ENCODE results near the gene PAX5. TPM values are rescaled to one million over a fixed set of nuclear protein-coding genes. Genes with fewer than 3 reads are reported as not detected.
"Not testable (repeated sequence)": the region's sequence is repeated elsewhere in the genome, so short reads cannot be mapped to it uniquely, and the experiment has no call there.

PAX5 gene
- total RNA-seq, 2 experiments from 2014 or later, result 0.21 to 0.27 TPM

DNA sequence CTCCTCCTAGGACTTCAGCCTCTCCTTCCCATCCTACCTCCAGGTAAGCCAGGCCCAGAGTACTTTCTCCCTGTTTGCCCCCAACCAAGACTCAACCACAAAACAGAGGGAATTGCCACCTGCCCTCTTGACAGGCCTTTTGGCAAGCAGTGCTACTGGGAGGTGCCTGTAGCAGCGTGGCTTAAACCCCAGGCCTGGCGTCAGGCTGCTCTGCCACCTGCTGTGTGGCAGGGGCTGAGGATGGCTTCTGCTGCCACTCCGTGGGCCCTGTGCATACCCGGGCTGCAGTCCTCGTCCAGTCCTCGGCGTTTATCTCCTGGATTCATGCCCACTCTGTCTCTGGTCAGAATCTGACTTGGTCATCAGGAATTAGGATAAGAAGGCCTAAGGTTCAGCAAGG lies 163.1 kb downstream of the PAX5 start:
- no peak overlapping the region for H3K27ac Mint-ChIP-seq
- intact Hi-C loops (cut with micrococcal nuclease), result loop anchor here (5.0 kb wide), 2 partner anchors 456 to 721 kb away; partner anchors contain the start of gene TOMM5
- no peak for DNase-seq
- CTCF ChIA-PET, result interaction anchor here (3.3 to 7.2 kb wide), 2 partner anchors 14 to 119 kb away, joined by 15 to 112 read pairs; no protein-coding TSS in a partner anchor
- no peaks in the 10 kb centered on the region for H3K9me3 Mint-ChIP-seq
- peaks cover 4% of the 10 kb centered on the region for H3K27me3 Mint-ChIP-seq (ENCODE audit: low read depth)
- H3K4me3 Mint-ChIP-seq, result no peak overlapping the region
- no peaks in the 10 kb centered on the region for H3K4me1 Mint-ChIP-seq (ENCODE audit: low read depth)
- no peaks in the 10 kb centered on the region for H3K36me3 Mint-ChIP-seq (ENCODE audit: low read depth)

- H3K27ac Mint-ChIP-seq, result not testable (repeated sequence)
Observed at GRCh38 chr9:36869605-36870004, 164.5 kb downstream of the PAX5 start.

GRCh38 chr9:36868586-36869282 lies 165.3 kb downstream of the PAX5 start:
- no peaks in the 10 kb centered on the region for H3K4me1 Mint-ChIP-seq (ENCODE audit: low read depth)
- intact Hi-C loops (cut with micrococcal nuclease), result no loop called here
- no peak for DNase-seq
- no peak overlapping the region for H3K4me3 Mint-ChIP-seq
- no peak overlapping the region for H3K27ac Mint-ChIP-seq
- H3K36me3 Mint-ChIP-seq (ENCODE audit: low read depth), result no peaks in the 10 kb centered on the region
- CTCF ChIA-PET, result interaction anchor here (0.7 to 7.2 kb wide), 3 partner anchors 121 to 704 kb away, joined by 3 to 112 read pairs (median 4); no protein-coding TSS in a partner anchor
- H3K9me3 Mint-ChIP-seq, result no peaks in the 10 kb centered on the region
- H3K27me3 Mint-ChIP-seq (ENCODE audit: low read depth), result peaks cover 4% of the 10 kb centered on the region

More at GRCh38 chr9:36869605-36870004, 164.5 kb downstream of the PAX5 start:
- H3K4me3 Mint-ChIP-seq; H3K27me3 Mint-ChIP-seq (ENCODE audit: low read depth); H3K36me3 Mint-ChIP-seq (ENCODE audit: low read depth); H3K4me1 Mint-ChIP-seq (ENCODE audit: low read depth); H3K9me3 Mint-ChIP-seq; DNase-seq: not testable (repeated sequence)
- intact Hi-C loops (cut with micrococcal nuclease), result loop anchor here (5.0 kb wide), 2 partner anchors 458 to 723 kb away; partner anchors contain the start of gene TOMM5
- CTCF ChIA-PET, result interaction anchor here (0.8 to 7.2 kb wide), 2 partner anchors 45 to 120 kb away, joined by 4 to 112 read pairs; no protein-coding TSS in a partner anchor

DNA sequence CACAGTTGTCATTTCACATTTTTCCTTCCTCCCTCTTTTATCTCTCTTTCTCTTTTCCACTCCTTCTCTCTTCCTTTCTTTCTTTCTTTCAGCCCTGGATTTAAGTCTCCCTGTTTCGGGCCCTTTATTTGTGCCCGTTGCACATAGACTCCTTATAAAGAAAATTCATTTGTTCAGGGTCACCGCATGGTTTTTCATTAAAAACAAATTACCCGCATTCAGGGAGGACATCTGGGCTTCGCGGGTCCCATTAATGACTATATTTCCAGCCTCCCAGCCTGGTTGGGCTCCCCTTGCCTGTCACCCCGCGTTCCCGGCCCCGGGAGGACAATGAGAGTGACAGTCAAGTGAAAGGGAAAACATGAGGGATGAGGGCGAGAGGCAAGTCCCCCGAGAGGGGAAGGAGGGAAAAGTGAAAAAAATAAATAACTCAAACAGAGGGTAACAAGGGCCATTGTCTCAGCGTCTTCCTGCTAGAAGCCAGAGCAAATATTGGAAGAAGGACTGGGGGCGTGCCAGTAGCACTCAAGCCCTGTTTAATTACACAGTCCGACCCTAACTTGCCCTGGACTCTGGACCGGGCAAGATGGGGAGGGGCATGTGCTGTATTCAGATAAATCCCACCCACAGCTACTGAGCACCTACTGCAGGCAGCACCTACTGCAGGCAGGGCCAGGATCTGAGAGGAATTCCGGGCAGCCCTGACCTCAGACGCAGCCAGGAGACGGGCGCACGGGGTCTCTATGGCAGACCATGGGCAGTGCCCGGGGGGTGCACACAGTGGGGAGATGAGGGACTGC lies 166.2 kb downstream of the PAX5 start:
- intact Hi-C loops (cut with micrococcal nuclease), result no loop called here
- no peak for DNase-seq
- CTCF ChIA-PET, result interaction anchor here (1.0 kb wide), 1 partner anchor 129 kb away, joined by 4 read pairs; no protein-coding TSS in a partner anchor
- Mint-ChIP-seq H3K27me3 (ENCODE audit: low read depth) (peaks cover 4% of the 10 kb centered on the region), H3K36me3 (ENCODE audit: low read depth) (no peaks in the 10 kb centered on the region), H3K4me1 (ENCODE audit: low read depth) (no peaks in the 10 kb centered on the region), H3K27ac (no peak overlapping the region), H3K9me3 (no peaks in the 10 kb centered on the region), H3K4me3 (no peak overlapping the region)

DNA sequence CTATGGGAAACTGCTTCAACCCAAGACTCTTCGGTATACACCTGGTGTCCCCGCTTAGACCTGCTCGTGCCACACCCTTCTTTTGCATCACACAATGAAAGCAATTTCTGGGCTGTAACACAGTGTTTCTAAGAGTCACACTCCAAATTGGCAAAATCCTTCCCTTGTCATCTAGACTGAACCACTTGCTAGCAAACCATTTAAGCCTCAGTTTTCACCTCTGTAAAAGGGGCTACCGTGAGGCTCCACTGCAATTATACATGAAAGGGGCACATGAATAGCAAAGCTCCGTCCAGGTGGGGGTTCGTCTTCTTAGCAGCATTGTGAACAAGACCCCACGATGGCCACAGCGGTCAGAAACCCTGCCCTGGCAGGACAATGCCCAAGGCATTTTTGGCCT lies 166.8 kb downstream of the PAX5 start:
- no peaks in the 10 kb centered on the region for H3K36me3 Mint-ChIP-seq (ENCODE audit: low read depth)
- peaks cover 4% of the 10 kb centered on the region for H3K27me3 Mint-ChIP-seq (ENCODE audit: low read depth)
- DNase-seq, result no peak
- H3K27ac Mint-ChIP-seq, result no peak overlapping the region
- intact Hi-C loops (cut with micrococcal nuclease), result no loop called here
- CTCF ChIA-PET, result interaction anchor here (1.2 kb wide), 1 partner anchor 11 kb away, joined by 4 read pairs; no protein-coding TSS in a partner anchor
- no peak overlapping the region for H3K4me3 Mint-ChIP-seq
- H3K4me1 Mint-ChIP-seq (ENCODE audit: low read depth), result no peaks in the 10 kb centered on the region
- no peaks in the 10 kb centered on the region for H3K9me3 Mint-ChIP-seq

DNA sequence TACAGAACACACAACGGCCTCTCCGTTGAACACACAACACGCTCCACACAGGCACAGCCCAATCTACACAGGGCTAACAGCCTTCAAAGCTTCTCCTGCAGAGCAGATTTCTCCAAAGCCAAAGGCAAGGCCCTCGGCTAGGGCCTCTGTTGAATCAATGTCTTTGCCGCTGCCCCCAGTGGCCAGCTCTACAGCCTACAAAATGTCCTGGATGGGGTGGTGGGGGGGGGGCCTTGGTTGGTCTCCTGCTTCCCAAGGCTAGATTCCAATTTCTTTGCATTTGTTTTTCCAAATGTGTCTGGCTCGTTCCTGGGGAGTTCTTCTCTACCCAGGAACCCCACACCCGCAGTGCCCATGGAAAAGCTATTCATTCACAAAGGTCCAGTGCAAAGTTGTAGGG lies 167.2 kb downstream of the PAX5 start:
- no peak overlapping the region for H3K4me3 Mint-ChIP-seq
- intact Hi-C loops (cut with micrococcal nuclease), result no loop called here
- no peak overlapping the region for H3K27ac Mint-ChIP-seq
- DNase-seq, result no peak
- H3K36me3 Mint-ChIP-seq (ENCODE audit: low read depth), result no peaks in the 10 kb centered on the region
- H3K27me3 Mint-ChIP-seq (ENCODE audit: low read depth), result peaks cover 4% of the 10 kb centered on the region
- H3K9me3 Mint-ChIP-seq, result no peaks in the 10 kb centered on the region
- CTCF ChIA-PET, result interaction anchor here (0.6 to 1.2 kb wide), 4 partner anchors 11 to 124 kb away, joined by 3 to 5 read pairs (median 4); no protein-coding TSS in a partner anchor
- no peaks in the 10 kb centered on the region for H3K4me1 Mint-ChIP-seq (ENCODE audit: low read depth)

DNA sequence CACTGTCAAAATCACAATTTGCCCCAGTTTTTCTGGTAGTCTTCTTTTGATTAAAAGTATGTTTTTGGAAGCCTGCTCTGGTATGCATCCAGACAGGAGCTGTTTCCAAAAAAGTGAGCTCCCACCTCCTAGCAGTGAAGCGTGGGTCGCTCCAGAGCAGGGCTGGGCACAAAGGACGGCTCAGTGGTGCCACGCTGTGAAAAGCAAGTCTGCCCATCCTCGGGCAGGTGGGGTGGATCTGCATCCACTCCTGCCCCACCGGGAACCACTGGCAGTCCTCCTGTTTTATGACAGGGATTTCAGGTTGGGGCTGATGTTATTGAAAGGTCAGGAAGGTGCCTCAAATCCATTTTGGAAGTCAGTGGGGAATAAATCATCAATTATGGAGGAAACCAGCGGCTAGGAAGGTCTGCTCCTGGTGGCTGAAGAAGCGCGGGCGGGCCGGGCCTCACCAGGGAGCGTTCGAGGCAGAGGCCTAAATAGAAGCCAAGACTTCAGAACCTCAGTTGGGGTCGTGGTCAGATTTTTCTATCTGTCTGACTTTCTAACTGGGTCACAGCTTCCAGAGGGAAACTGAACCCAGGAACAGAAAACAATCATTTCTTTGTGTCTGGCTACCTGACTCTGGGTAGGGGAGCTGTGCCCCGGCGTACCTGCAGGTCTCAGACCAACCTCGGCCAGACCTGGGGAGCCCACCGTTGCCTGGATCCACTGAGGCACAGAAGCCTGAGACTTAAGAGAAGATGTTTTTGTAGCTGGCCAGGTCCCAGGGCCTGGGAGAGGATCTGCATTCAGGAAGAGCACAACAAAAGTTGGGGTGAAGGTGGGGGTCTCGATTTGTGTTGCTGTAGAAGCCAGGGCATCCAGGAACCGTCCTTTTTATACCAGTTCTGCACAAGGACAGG lies 168.1 kb downstream of the PAX5 start:
- CTCF ChIA-PET, result interaction anchor here (0.6 to 1.2 kb wide), 5 partner anchors 10 to 125 kb away, joined by 3 to 5 read pairs (median 4); no protein-coding TSS in a partner anchor
- Mint-ChIP-seq H3K36me3 (ENCODE audit: low read depth) (no peaks in the 10 kb centered on the region), H3K9me3 (no peaks in the 10 kb centered on the region), H3K4me3 (no peak overlapping the region), H3K4me1 (ENCODE audit: low read depth) (no peaks in the 10 kb centered on the region), H3K27ac (no peak overlapping the region), H3K27me3 (ENCODE audit: low read depth) (peaks cover 4% of the 10 kb centered on the region)
- intact Hi-C loops (cut with micrococcal nuclease), result no loop called here
- DNase-seq, result no peak

DNA sequence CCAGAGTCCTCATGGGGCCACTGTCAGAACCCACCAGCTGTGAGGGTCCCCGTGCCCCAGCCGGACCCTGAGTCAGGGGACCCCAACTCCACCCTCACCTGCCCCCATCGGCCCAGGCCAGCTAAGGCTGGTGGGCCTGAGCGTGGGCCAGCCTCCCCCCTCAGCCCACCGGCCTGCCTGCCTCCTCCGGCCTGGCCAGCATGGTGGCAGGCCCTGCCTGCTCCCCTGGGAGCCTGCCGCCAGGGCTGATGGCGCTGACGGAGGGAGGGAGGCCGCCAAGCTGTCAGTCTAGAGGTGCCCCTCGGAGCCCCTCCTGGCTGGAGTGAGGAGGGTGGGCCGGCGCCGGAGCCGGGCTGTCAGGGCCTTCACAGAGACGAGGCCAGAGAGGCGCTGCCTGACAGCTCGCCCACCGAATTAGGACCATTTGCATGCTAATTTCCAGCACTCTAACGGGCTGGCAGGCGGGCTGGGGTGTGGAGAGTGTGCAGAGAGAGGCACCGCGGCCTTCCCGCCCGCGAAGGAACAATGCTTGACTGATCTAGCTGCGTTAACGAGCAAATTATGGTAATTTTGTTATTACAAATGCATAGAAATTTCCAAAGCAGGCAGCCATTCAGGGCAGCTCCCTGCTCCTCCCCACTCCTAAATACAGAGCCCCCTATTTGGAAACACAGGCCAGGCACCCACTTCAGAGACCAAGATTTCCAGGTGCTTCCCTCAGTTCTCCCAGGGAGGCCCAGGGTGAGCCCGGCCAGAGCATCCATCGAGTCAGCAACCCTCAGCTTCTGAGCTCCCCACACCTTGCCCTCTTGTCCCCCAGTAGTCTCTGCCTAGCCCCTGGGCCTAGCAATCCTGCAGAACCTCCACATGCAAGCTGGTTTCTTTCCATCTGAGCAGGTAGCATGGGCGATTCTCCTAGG lies 169.3 kb downstream of the PAX5 start:
- CTCF ChIA-PET, result interaction anchor here (2.7 kb wide), 1 partner anchor 8 kb away, joined by 16 read pairs; no protein-coding TSS in a partner anchor
- peaks cover 4% of the 10 kb centered on the region for H3K27me3 Mint-ChIP-seq (ENCODE audit: low read depth)
- no peaks in the 10 kb centered on the region for H3K9me3 Mint-ChIP-seq
- H3K27ac Mint-ChIP-seq, result no peak overlapping the region
- no peak for DNase-seq
- H3K36me3 Mint-ChIP-seq (ENCODE audit: low read depth), result no peaks in the 10 kb centered on the region
- H3K4me3 Mint-ChIP-seq, result no peak overlapping the region
- H3K4me1 Mint-ChIP-seq (ENCODE audit: low read depth), result no peaks in the 10 kb centered on the region
- intact Hi-C loops (cut with micrococcal nuclease), result no loop called here

GRCh38 chr9:36862206-36863145 lies 171.6 kb downstream of the PAX5 start:
- Mint-ChIP-seq H3K4me3 (no peak overlapping the region), H3K27me3 (ENCODE audit: low read depth) (no peaks in the 10 kb centered on the region), H3K9me3 (no peaks in the 10 kb centered on the region), H3K36me3 (ENCODE audit: low read depth) (no peaks in the 10 kb centered on the region), H3K27ac (no peak overlapping the region), H3K4me1 (ENCODE audit: low read depth) (no peaks in the 10 kb centered on the region)
- peak; percentile 27 for DNase-seq
- intact Hi-C loops (cut with micrococcal nuclease), result no loop called here
- CTCF ChIA-PET, result interaction anchor here (1.1 to 4.1 kb wide), 4 partner anchors 10 to 166 kb away, joined by 3 to 16 read pairs (median 8); no protein-coding TSS in a partner anchor

DNA sequence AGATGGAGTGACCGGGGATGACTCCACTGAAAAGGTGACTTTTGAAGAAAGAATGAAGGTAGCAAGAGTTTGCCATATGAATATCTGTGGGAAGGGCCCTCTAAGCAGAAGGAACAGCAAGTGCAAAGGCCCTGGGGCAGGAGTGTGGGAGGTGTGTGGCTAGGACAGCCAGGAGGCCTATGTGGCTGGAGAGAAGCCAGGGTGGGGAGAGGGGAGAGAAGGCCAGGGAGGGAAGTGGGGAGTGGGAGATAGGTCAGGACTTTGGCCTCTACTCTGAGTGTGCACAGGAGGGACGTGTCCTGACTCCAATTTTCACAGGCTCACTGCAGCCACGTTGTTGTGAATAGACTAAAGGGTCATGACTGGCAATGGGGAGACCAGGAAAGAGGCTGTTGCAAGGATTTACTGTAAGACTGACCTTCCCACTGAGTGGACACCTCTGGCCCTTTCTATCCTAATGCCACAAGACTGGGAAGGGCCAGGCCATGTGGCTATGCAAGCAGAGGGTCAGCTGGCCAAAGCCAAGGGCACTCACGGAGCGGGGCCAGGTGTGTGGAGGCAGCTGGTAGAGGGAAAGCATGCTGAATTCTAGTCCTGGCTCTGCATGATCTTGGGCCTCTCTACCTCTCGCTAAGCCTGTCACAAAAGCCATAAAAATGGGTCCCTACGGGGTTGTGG lies 172.4 kb downstream of the PAX5 start:
- no peaks in the 10 kb centered on the region for H3K9me3 Mint-ChIP-seq
- DNase-seq, result no peak

More for the DNA sequence above, 172.4 kb downstream of the PAX5 start:
- Mint-ChIP-seq H3K4me3 (no peak overlapping the region), H3K27ac (no peak overlapping the region), H3K4me1 (ENCODE audit: low read depth) (no peaks in the 10 kb centered on the region), H3K36me3 (ENCODE audit: low read depth) (no peaks in the 10 kb centered on the region), H3K27me3 (ENCODE audit: low read depth) (no peaks in the 10 kb centered on the region)
- CTCF ChIA-PET, result interaction anchor here (1.2 to 4.1 kb wide), 2 partner anchors 10 to 11 kb away, joined by 3 to 12 read pairs; no protein-coding TSS in a partner anchor
- intact Hi-C loops (cut with micrococcal nuclease), result no loop called here

Data from activated naive CD4-positive, alpha-beta T cell treated with anti-CD3 and anti-CD28 coated beads for 36 hours (primary cell).